WTC11 (cell line): ENCODE data around the gene ENO3.

Experiments
- CREM ChIP-seq: sonication (generic); formaldehyde crosslinking; IDR thresholded peaks from 2 replicates; pipeline ENCODE4 v1.8.1; 2022; ENCODE audit warnings: mild to moderate bottlenecking, missing genetic modification reagents, moderate library complexity
- ELF4 ChIP-seq: sonication (generic); formaldehyde crosslinking; IDR thresholded peaks from 2 replicates; pipeline ENCODE4 v1.8.1; 2022; ENCODE audit warnings: low read depth, mild to moderate bottlenecking, moderate library complexity, missing genetic modification reagents
- GRHL2 ChIP-seq: fragments of 250-450 bp; sonication (Bioruptor Pico); IDR thresholded peaks from 2 replicates; pipeline ENCODE4 v1.8.0; 2022; ENCODE audit warnings: mild to moderate bottlenecking, moderate library complexity; ENCODE audit not compliant: insufficient replicate concordance, severe bottlenecking
- JAZF1 ChIP-seq: fragments of 250-450 bp; sonication (Bioruptor Pico); IDR thresholded peaks from 2 replicates; pipeline ENCODE4 v1.9.0; 2021; ENCODE audit warnings: moderate library complexity, mild to moderate bottlenecking, inconsistent platforms
- NFE2L1 ChIP-seq: sonication (generic); formaldehyde crosslinking; IDR thresholded peaks from 2 replicates; pipeline ENCODE4 v1.8.1; 2023; ENCODE audit warnings: missing genetic modification reagents
- NR2C2 ChIP-seq: sonication (generic); formaldehyde crosslinking; IDR thresholded peaks from 2 replicates; pipeline ENCODE4 v1.8.0; 2022; ENCODE audit warnings: mild to moderate bottlenecking, missing genetic modification reagents
- SP1 ChIP-seq: sonication (generic); formaldehyde crosslinking; conservative IDR thresholded peaks from 2 replicates; pipeline ENCODE4 v1.8.1; 2022; ENCODE audit warnings: missing genetic modification reagents
- TEAD4 ChIP-seq: sonication (generic); formaldehyde crosslinking; IDR thresholded peaks from 2 replicates; pipeline ENCODE4 v1.8.0; 2022; ENCODE audit warnings: mild to moderate bottlenecking, missing genetic modification reagents
- TF ChIP-seq, protein P1 (sequence below): fragments of 200-600 bp; IDR thresholded peaks from 2 replicates; pipeline ENCODE4 v1.8.0; 2022; ENCODE audit warnings: antibody characterized with exemption
- TF ChIP-seq, protein P2 (sequence below): sonication (generic); formaldehyde crosslinking; conservative IDR thresholded peaks from 2 replicates; pipeline ENCODE4 v1.8.1; 2023; ENCODE audit warnings: mild to moderate bottlenecking, low read depth, missing genetic modification reagents, moderate library complexity
- TF ChIP-seq, protein P3 (sequence below): sonication (generic); formaldehyde crosslinking; IDR thresholded peaks from 2 replicates; pipeline ENCODE4 v1.8.0; 2022; ENCODE audit warnings: mild to moderate bottlenecking, missing genetic modification reagents
- TF ChIP-seq, protein P4 (sequence below): sonication (generic); formaldehyde crosslinking; IDR thresholded peaks from 2 replicates; pipeline ENCODE4 v1.8.1; 2022; ENCODE audit warnings: low read depth, missing genetic modification reagents, borderline replicate concordance

DNA sequence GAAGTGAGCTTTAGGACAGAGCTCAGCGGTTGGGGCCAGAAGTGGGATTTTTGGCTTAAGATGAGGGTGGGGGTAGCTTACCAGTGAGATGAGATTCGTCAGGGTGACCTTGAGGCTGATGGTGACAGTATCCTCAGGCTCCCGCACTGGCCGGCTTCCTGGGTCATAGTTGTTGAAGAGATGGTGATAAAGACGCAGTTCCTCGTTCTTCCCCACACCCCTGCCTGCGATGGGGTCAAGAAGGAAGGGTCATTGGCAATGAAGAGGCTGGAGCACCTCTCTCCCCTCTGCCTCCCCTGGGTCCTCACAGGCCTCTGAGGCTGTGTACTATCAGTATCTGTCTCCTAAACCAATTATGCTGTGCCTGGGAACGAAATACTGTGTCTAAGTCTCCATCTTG is 48.4 kb upstream of the ENO3 start:
- TF ChIP-seq, protein P1, sequence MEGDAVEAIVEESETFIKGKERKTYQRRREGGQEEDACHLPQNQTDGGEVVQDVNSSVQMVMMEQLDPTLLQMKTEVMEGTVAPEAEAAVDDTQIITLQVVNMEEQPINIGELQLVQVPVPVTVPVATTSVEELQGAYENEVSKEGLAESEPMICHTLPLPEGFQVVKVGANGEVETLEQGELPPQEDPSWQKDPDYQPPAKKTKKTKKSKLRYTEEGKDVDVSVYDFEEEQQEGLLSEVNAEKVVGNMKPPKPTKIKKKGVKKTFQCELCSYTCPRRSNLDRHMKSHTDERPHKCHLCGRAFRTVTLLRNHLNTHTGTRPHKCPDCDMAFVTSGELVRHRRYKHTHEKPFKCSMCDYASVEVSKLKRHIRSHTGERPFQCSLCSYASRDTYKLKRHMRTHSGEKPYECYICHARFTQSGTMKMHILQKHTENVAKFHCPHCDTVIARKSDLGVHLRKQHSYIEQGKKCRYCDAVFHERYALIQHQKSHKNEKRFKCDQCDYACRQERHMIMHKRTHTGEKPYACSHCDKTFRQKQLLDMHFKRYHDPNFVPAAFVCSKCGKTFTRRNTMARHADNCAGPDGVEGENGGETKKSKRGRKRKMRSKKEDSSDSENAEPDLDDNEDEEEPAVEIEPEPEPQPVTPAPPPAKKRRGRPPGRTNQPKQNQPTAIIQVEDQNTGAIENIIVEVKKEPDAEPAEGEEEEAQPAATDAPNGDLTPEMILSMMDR: no peak
- TF ChIP-seq, protein P2, sequence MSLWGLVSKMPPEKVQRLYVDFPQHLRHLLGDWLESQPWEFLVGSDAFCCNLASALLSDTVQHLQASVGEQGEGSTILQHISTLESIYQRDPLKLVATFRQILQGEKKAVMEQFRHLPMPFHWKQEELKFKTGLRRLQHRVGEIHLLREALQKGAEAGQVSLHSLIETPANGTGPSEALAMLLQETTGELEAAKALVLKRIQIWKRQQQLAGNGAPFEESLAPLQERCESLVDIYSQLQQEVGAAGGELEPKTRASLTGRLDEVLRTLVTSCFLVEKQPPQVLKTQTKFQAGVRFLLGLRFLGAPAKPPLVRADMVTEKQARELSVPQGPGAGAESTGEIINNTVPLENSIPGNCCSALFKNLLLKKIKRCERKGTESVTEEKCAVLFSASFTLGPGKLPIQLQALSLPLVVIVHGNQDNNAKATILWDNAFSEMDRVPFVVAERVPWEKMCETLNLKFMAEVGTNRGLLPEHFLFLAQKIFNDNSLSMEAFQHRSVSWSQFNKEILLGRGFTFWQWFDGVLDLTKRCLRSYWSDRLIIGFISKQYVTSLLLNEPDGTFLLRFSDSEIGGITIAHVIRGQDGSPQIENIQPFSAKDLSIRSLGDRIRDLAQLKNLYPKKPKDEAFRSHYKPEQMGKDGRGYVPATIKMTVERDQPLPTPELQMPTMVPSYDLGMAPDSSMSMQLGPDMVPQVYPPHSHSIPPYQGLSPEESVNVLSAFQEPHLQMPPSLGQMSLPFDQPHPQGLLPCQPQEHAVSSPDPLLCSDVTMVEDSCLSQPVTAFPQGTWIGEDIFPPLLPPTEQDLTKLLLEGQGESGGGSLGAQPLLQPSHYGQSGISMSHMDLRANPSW (CRISPR knock-in tag): no peak
- TF ChIP-seq CREM (CRISPR knock-in tag): no peak
- TF ChIP-seq, protein P3, sequence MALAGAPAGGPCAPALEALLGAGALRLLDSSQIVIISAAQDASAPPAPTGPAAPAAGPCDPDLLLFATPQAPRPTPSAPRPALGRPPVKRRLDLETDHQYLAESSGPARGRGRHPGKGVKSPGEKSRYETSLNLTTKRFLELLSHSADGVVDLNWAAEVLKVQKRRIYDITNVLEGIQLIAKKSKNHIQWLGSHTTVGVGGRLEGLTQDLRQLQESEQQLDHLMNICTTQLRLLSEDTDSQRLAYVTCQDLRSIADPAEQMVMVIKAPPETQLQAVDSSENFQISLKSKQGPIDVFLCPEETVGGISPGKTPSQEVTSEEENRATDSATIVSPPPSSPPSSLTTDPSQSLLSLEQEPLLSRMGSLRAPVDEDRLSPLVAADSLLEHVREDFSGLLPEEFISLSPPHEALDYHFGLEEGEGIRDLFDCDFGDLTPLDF (CRISPR knock-in tag): no peak
- TF ChIP-seq, protein P4, sequence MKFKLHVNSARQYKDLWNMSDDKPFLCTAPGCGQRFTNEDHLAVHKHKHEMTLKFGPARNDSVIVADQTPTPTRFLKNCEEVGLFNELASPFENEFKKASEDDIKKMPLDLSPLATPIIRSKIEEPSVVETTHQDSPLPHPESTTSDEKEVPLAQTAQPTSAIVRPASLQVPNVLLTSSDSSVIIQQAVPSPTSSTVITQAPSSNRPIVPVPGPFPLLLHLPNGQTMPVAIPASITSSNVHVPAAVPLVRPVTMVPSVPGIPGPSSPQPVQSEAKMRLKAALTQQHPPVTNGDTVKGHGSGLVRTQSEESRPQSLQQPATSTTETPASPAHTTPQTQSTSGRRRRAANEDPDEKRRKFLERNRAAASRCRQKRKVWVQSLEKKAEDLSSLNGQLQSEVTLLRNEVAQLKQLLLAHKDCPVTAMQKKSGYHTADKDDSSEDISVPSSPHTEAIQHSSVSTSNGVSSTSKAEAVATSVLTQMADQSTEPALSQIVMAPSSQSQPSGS (CRISPR knock-in tag): no peak
- no peak for TF ChIP-seq JAZF1
- TF ChIP-seq SP1 (CRISPR knock-in tag): no peak
- no peak for TF ChIP-seq ELF4
- TF ChIP-seq NFE2L1 (CRISPR knock-in tag): no peak
- no peak for TF ChIP-seq TEAD4
- no peak for TF ChIP-seq NR2C2
- no peak for TF ChIP-seq GRHL2 (CRISPR knock-in tag)
